DMS153 treated with DMSO at 0.1 percent for 48 hours (cell line): ENCODE data around the gene SIRPB1.
"Not testable (repeated sequence)": the region's sequence is repeated elsewhere in the genome, so short reads cannot be mapped to it uniquely, and the experiment has no call there.

Source experiments
- DNase-seq: peaks from one replicate; lab custom pipeline; 2025; ENCODE audit not compliant: unreplicated experiment; lab: John Stamatoyannopoulos, UW

SIRPB1 gene

DNA sequence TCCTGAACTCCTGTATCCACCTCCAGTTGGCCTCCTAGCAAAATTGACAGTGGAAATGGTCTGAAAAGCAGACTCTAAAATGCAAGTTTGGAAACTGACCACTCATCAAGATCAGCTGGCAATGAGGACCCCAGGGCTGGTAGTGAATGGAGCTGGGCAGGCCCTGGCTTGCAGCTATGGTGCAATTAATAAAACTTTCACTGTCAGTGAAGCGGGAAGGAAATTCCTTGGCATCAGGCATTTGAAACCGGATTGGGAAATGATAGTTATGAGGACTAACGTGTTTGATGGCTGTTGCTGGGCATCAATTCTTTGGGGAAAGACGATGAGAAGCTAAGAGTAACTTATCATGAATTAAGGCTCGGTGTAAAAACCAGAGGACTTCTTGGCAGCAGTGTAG, 19.1 kb downstream of the SIRPB1 start:
- DNase-seq = no peak

DNA sequence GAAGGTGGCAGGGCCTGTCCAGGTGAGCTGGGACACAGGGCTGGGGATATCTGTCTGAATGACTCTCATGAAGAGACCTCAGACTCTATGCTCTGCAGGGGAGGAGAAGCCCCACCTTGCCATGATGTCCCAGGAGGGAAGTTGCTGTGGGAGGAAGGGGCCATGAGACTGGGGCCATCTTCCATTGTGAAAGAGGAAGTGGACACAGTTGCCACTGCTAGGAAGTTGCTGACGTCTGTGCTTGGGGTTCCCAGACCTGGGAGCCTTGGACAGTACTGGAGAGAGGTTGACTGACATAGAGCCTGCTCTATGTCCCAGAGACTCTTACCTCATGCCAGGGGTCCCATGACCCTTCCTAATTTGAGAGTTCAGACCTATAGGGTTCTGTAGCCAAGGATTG, 24.5 kb downstream of the SIRPB1 start:
- DNase-seq = no peak

DNA sequence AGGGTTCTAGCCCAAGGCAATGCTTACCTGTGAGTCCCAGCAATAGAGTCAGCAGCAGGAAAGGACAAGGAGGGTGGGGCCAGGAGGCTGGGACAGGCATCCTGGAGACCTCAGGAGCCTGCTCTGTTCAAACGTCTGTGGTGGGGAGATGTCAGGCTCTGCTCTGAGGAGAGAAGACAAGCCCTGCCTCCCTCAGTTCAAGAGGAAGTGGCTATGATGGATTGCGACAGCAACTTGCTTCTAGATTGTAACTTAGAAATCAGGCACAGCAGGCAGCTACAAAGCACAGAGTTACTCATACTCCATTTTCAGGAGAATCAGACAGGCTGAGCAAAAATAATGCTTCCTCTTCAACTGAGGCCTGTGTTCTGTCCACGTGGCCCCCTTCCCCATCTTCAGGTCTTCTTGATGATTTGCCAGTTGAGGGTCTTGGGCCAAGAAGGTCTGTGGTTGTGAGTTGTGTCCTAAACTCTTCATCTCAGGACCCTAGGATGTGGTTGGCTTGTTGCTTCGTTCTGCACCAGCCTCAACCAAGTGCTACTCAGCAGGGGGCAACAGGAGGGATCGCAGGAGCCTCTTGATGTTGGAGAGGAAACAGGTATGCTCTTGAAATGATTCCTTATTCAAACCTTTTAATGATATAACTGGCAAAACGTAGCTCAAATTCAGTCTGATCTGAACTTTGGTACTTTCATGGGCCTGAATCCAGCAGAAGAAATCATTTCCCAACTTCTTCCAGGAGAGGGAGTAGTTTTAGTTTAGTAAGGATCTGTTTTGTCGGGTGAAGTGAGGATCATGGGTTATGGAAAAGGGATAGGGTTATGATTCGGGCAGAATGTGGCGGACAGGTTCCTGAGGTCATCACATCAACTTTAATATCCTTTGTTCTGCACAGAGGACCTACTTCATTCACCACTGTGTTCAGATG, 31.0 kb downstream of the SIRPB1 start:
- DNase-seq = no peak

DNA sequence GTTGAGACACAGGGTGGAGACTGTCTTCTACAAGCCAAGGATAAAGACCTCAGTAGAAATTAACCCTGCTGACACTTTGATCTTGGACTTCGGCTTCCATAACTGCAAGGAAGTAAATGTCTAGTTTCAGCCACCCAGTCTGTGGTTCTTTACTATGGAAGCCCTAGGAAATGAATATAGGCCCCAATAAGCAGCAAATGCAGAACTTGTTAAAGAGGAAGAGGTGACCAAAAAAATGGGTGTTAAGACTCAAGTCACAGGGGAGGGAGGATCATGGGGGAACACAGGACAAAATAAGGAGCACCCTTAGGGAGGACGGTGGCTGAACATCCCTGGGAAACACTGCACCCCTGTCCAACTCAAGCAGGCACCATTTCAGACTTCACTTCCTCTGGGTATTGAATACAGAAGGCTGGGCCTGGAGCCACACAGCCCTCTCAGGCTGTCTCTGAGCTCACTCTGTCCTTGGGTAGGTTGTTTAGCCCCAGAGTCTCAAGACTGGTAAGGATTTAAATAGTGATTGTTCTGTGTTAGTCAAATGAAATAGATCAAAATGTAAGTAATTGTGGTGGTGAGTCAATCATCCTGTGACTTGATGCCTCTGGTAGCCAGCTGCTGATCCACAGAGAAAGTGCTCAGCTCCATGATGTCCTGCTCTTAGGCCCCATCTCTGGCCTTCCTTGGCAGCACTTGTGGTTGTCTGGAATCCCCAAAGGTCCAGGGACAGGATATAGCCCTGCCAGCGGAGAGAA, 31.9 kb downstream of the SIRPB1 start:
- DNase-seq = no peak

DNA sequence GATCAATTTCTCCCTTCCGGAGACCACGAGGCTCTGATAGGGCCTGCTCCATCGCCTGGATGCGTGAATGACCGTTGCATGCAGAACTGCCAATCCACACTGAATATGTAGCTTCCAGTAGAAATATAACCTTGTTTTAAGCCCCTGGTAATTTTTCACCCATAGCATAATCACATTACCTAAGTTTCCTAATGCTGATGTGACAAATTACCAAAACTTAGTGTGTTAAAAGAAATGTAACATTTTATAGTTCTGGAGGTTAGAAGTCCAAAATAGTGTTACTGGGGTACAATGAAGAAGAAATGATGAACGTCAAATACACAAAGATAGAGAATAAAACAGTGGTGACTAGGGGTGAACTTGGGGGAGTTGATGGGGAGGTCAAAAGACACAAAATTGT, 40.3 kb downstream of the SIRPB1 start:
- DNase-seq = no peak

DNA sequence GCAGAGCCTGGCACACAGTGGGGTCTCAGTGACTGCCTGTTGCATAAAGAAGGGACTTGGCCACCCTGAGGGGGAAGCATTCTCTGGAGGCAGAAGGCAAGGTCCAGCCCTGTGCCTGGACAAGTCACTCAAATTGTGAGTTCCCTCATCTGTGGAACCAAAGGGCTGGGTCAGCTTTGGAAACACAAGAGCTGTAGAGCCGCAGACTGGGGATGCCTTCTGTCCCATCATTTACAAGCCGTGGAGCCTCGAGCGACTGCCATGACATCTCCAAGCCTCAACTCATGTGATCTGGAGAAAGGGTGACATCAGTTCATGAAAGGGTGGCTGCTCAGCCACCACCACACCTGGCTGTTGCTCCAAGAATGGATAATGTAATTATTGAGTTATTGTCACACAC, 41.9 kb downstream of the SIRPB1 start:
- no peak for DNase-seq

DNA sequence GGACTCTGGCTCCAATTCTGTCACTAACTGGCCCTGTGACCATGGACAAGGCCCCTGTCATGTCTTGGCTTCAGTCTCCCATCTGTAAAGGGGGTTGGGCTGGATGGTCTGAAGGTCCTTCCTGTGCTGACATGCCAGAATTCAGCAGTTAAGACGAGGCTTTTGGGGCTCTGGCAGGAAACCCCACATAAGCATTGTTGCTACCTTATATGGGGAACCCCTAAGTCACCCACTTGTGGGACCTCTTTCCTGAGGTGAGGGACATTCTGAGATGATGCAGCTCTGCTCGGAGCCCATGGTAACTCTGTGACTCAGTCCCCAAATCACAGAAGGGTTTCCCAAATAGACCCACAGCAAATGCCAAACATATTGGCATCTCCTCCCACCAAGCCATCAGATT, 42.5 kb downstream of the SIRPB1 start:
- DNase-seq = not testable (repeated sequence)

DNA sequence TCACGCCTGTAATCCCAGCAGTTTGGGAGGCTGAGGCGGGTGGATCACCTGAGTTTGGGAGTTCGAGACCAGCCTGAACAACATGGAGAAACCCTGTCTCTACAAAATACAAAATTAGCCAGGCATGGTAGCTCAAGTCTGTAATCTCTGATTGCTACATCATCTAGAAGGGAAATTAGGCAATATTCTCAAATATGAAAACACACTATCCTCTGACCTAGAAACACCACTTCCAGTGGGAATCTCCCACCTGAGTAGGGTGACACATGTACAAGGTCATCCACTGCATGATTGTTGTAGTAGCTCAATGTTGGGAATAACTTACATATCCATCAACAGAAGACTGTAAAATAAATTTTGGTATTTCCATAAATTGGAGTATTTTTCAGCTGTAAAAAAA, 43.2 kb downstream of the SIRPB1 start:
- DNase-seq = no peak

DNA sequence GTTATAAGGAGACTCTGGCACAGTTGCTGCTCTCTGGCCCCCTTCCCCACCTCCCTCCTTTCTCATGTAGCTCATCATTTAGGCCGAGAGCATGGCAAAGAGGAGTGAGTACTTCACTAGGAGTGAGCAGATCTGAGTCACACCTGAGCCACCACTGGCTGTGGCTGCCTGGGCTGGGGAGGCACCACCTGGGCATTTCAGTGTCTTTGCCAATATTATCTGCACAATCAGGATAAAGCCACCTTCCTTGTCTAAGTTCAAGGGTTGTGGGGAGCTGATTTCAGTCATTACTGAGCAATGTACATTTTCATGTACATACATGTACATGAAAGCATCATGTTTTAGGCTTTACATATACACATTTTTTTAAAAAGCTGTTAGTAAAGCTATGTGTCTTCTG, 43.8 kb downstream of the SIRPB1 start:
- DNase-seq = not testable (repeated sequence)

DNA sequence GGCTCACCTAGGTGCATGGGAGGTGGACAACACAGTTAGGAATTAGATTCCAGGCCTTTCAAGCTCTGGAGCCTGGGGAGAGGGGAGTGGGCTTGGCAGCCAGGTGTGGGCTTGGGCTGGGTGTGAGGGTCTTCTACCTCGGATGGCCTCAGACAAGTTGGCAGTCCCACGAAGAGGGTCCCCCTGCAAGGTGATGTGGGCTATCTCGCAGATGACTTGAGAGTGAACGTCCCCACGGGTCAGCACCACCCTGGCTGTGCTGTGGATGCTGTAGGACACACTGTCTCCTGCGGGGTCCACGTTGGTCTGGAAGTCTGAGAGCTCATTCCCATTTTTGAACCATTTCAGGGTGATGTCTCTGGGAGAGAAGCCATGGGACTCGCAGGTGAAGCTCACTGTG, 48.2 kb downstream of the SIRPB1 start:
- DNase-seq = not testable (repeated sequence)
